ENCODE measurements around the gene RHPN2. TPM values are rescaled to one million over a fixed set of nuclear protein-coding genes. Genes with fewer than 3 reads are reported as not detected.
"Not testable (repeated sequence)": the region's sequence is repeated elsewhere in the genome, so short reads cannot be mapped to it uniquely, and the experiment has no call there.

RHPN2 gene
- total RNA-seq, 1 donor from 2014 or later: 1.8 TPM

DNA sequence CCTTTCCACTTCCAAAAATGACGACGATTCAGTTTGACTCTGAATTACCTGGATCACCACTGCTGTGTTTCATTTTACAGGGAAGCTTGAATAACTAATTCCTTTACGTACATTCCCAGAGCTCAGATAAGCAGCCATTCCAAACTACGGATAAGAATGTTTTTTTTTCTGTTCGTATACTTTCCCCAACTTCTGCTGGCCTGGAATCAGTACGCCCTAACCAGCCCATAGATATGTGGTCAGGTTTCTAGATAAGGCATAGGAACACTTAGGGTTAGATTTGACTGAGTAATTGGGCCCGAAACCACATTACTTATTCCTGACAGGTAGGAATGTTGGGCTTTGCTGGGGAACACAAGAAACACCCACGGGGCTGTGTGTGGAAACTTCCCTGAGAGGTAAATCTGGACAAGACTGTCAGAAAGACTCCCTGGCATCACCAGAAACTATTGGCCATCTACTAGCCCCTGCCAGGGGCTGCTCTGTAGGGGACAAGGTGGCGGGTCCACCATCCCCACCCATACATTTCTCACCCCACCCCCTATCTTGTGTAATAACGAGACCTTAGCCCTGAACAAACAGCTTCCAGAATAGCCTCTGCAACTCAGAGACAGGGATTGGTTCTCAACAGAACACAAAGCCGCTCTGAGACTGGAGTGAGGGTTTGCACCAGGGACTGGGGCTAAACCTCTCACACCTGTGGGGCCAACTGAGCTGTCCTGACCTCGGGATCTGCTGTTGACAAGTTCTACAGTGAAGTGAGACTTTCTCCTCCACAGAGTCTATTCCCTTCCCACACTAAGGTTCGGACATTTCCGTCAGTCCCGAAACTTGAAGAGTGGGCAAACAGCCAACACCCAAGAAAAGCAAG is 15.6 kb downstream of the RHPN2 start:
- TF ChIP-seq, protein P1, sequence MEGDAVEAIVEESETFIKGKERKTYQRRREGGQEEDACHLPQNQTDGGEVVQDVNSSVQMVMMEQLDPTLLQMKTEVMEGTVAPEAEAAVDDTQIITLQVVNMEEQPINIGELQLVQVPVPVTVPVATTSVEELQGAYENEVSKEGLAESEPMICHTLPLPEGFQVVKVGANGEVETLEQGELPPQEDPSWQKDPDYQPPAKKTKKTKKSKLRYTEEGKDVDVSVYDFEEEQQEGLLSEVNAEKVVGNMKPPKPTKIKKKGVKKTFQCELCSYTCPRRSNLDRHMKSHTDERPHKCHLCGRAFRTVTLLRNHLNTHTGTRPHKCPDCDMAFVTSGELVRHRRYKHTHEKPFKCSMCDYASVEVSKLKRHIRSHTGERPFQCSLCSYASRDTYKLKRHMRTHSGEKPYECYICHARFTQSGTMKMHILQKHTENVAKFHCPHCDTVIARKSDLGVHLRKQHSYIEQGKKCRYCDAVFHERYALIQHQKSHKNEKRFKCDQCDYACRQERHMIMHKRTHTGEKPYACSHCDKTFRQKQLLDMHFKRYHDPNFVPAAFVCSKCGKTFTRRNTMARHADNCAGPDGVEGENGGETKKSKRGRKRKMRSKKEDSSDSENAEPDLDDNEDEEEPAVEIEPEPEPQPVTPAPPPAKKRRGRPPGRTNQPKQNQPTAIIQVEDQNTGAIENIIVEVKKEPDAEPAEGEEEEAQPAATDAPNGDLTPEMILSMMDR (IDR thresholded peaks at IDR 0.05; ENCODE audit: partially characterized antibody, unreplicated experiment): no peak
- Mint-ChIP-seq H3K36me3 (ENCODE audit: unreplicated experiment) (no peaks in the 10 kb centered on the region), H3K4me3 (ENCODE audit: unreplicated experiment) (no peak overlapping the region), H3K27ac (ENCODE audit: unreplicated experiment) (no peak overlapping the region), H3K9me3 (ENCODE audit: unreplicated experiment) (peaks cover 2% of the 10 kb centered on the region), H3K27me3 (ENCODE audit: unreplicated experiment) (no peaks in the 10 kb centered on the region), H3K4me1 (ENCODE audit: low read depth, unreplicated experiment) (peaks cover 4% of the 10 kb centered on the region)
- DNase-seq: no peak

DNA sequence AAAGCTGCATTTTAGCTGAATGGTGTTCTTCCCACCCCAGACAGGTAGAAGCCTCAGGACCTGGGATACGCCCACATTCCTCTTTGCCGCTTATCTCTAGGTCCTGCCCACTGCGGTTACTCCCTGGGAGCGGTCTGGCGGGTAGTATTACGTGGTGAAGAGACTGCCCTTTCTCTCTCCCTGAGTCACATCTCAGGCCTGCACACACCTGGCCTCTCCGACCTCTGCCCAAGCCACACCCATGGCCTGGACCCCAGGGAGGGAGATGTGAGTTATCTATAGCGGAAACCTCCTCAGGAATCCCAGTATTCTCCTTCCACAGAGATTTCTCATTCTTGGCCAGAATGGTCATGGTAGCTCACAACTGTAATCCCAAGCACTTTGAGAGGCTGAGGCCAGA is 17.3 kb downstream of the RHPN2 start:
- Mint-ChIP-seq H3K36me3 (ENCODE audit: unreplicated experiment) (no peaks in the 10 kb centered on the region), H3K27ac (ENCODE audit: unreplicated experiment) (no peak overlapping the region), H3K27me3 (ENCODE audit: unreplicated experiment) (no peaks in the 10 kb centered on the region), H3K4me3 (ENCODE audit: unreplicated experiment) (no peak overlapping the region), H3K9me3 (ENCODE audit: unreplicated experiment) (peaks cover 2% of the 10 kb centered on the region), H3K4me1 (ENCODE audit: low read depth, unreplicated experiment) (peaks cover under 1% of the 10 kb centered on the region)
- DNase-seq: no peak
- TF ChIP-seq, protein P1 (IDR thresholded peaks at IDR 0.05; ENCODE audit: partially characterized antibody, unreplicated experiment): no peak

DNA sequence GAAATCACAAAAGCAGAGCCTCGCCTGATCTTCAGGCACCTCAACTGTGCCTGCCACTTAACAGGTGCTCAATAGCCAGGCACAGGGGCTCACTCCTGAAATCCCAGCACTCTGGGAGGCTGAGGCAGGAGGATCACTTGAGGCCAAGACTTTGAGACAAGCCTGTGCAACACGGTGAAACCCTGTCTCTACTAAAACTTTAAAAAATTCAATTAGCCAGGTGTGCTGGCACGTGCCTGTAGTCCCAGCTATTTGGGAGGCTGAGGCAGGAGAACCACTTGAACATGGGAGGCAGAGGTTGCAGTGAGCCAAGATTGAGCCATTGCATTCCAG is 22.9 kb downstream of the RHPN2 start:
- H3K27me3 Mint-ChIP-seq (ENCODE audit: unreplicated experiment); DNase-seq; H3K27ac Mint-ChIP-seq (ENCODE audit: unreplicated experiment); H3K9me3 Mint-ChIP-seq (ENCODE audit: unreplicated experiment); H3K36me3 Mint-ChIP-seq (ENCODE audit: unreplicated experiment); H3K4me1 Mint-ChIP-seq (ENCODE audit: low read depth, unreplicated experiment); H3K4me3 Mint-ChIP-seq (ENCODE audit: unreplicated experiment): not testable (repeated sequence)

DNA sequence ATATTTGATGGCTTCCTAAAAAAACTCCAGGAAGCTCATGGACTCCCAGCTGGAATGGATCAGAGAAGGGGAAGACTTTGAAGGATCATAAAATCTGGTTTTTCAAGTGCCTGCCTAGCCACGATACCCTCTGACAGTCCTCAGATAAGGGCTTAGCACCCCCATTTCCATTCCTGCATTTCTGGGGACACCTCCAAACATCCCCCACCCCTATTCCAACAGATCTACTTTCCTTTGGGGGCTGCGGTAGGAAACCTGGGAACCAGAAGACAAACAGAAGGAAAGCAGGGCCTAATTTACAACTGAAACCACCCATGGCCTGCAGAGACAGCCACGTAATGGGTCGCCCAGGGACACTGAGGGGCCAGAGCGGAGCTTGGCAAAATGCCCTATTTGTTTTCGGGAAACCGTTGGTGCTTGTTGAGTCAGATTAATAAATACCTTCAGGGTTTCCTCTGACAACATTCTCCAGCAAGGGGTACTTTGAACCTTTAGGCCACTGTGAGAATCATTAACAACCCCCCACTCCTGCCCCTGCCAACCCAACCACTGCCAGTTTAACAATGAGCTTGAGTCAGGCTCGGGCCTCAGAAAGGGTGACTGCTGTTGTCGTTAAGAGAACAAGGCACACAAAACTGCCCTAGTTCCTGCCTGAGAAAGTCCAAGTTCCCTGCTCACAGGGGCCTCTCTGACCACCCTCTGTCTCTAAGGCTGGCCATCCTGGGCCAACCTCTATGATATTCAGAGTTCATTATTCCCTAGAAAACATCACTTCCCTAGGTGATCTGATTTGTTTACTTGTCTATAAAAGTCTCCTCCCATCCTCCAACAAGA is 23.5 kb downstream of the RHPN2 start:
- H3K9me3 Mint-ChIP-seq (ENCODE audit: unreplicated experiment): peaks cover 2% of the 10 kb centered on the region
- H3K27ac Mint-ChIP-seq (ENCODE audit: unreplicated experiment): no peak overlapping the region
- TF ChIP-seq, protein P1 (IDR thresholded peaks at IDR 0.05; ENCODE audit: partially characterized antibody, unreplicated experiment): no peak
- H3K4me3 Mint-ChIP-seq (ENCODE audit: unreplicated experiment): no peak overlapping the region
- H3K27me3 Mint-ChIP-seq (ENCODE audit: unreplicated experiment): no peaks in the 10 kb centered on the region
- H3K36me3 Mint-ChIP-seq (ENCODE audit: unreplicated experiment): peaks cover 4% of the 10 kb centered on the region
- H3K4me1 Mint-ChIP-seq (ENCODE audit: low read depth, unreplicated experiment): peaks cover 3% of the 10 kb centered on the region
- DNase-seq: no peak

DNA sequence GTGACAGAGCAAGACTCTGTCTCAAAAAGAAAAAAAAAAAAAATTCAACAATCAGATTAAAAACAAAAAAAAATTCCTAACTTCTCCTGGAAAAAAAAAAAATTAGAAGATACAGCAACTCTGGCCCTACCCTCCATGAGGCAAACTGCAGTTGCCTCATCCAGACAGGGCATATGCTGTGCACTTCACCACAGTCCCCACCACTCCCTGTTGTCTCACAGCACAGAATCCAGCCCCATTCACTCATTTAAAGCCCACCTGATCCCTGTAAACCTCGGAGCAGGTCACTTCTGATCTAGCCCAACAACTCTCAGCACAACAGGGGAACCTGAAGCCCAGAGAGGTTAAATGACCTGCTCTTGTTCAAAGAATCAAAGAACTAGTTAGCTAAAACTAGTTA is 24.9 kb downstream of the RHPN2 start:
- Mint-ChIP-seq H3K4me1 (ENCODE audit: low read depth, unreplicated experiment) (peaks cover 3% of the 10 kb centered on the region), H3K4me3 (ENCODE audit: unreplicated experiment) (no peak overlapping the region), H3K9me3 (ENCODE audit: unreplicated experiment) (no peaks in the 10 kb centered on the region), H3K27me3 (ENCODE audit: unreplicated experiment) (no peaks in the 10 kb centered on the region), H3K36me3 (ENCODE audit: unreplicated experiment) (peaks cover 4% of the 10 kb centered on the region), H3K27ac (ENCODE audit: unreplicated experiment) (no peak overlapping the region)
- DNase-seq: no peak
- TF ChIP-seq, protein P1 (IDR thresholded peaks at IDR 0.05; ENCODE audit: partially characterized antibody, unreplicated experiment): no peak

All from glutamatergic neuron (in vitro differentiated cells).